Gastrocnemius medialis (tissue), 4 donors: ENCODE data around the gene GIPC3. TPM values are rescaled to one million over a fixed set of nuclear protein-coding genes. Genes with fewer than 3 reads are reported as not detected.
"Not testable (repeated sequence)": the region's sequence is repeated elsewhere in the genome, so short reads cannot be mapped to it uniquely, and the experiment has no call there.

ENCODE experiments used
- ATAC-seq, 2 donors: fragments of 150-250 bp; one replicate each; pipeline ENCODE4 v1.9.1; 2016
- DNase-seq, 2 donors: peaks; one replicate each; pipeline ENCODE4 v3.0.0-alpha.2; 2019
- H3K27ac ChIP-seq, 4 donors: fragments of 200-600 bp; sonication (generic); 1 replicate in 1 of 4; 2 replicates in 3 of 4; pipeline ENCODE4 v1.5.1; 2016 to 2018; ENCODE audit warnings: mild to moderate bottlenecking in 2 of 4, moderate library complexity in 1 of 4
- H3K27me3 ChIP-seq, 3 donors: fragments of 200-600 bp; sonication (generic) in 2 of 3; 1 replicate in 1 of 3; 2 replicates in 2 of 3; pipeline versions ENCODE4 v1.5.1 to v1.6.0; 2016 to 2019; ENCODE audit warnings: mild to moderate bottlenecking in 1 of 3, moderate library complexity in 1 of 3
- H3K36me3 ChIP-seq, 2 donors: fragments of 200-600 bp; sonication (generic) in 1 of 2; one replicate each; pipeline ENCODE4 v1.5.1; 2017 to 2018
- H3K4me1 ChIP-seq, 2 donors: fragments of 200-600 bp; sonication (generic) in 1 of 2; one replicate each; pipeline ENCODE4 v1.5.1; 2016 to 2017; ENCODE audit warnings: mild to moderate bottlenecking in 2 of 2
- H3K4me3 ChIP-seq, 4 donors: fragments of 200-600 bp; sonication (generic) in 3 of 4; 1 replicate in 1 of 4; 2 replicates in 3 of 4; pipeline ENCODE4 v1.5.1; 2016 to 2019; ENCODE audit warnings: mild to moderate bottlenecking in 2 of 4
- H3K9me3 ChIP-seq, 3 donors: fragments of 200-600 bp; sonication (generic) in 2 of 3; 1 replicate in 1 of 3; 2 replicates in 2 of 3; pipeline ENCODE4 v1.5.1; 2016 to 2019
- POLR2A ChIP-seq, 2 donors: fragments of 450-650 bp; IDR thresholded peaks; one replicate each; pipeline ENCODE4 v1.6.1; 2017; ENCODE audit warnings: antibody characterized with exemption in 2 of 2, mild to moderate bottlenecking in 2 of 2, moderate library complexity in 2 of 2
- in situ Hi-C, 4 donors: fragments of 200-750 bp; cut with MboI; loops; one replicate each; pipeline versions ENCODE4 v1.15.0 to v1.8.0; 2017; ENCODE audit warnings: low sequenced_read_pairs in 4 of 4
- intact Hi-C: fragments of 100-400 bp; cut with DNase I; formaldehyde crosslinking; loops from one replicate; pipeline ENCODE4 v1.15.1; 2023; ENCODE audit warnings: low total_unique reads
- total RNA-seq, 4 donors: library from RNA; depleted of rRNA; stranded (reverse); fragments of >200 nt; gene quantifications; one replicate each; pipeline versions ENCODE4 v1.1.0 to v1.2.3, GENCODE V29; 2016
- TF ChIP-seq, protein P1 (sequence below), 5 experiments: fragments of 450-650 bp in 3 of 5; fragments of 200-600 bp in 2 of 5; sonication (generic) in 2 of 5; IDR thresholded peaks in 4 of 5; conservative IDR thresholded peaks in 1 of 5; 1 replicate in 4 of 5; 2 replicates in 1 of 5; pipeline ENCODE4 v1.5.1; 2016 to 2019; ENCODE audit warnings: antibody characterized with exemption in 5 of 5, mild to moderate bottlenecking in 3 of 5, moderate library complexity in 3 of 5

Gene GIPC3
- total RNA-seq, 4 donors from 2014 or later: 0.15 to 1.1 (median 0.33) TPM

DNA sequence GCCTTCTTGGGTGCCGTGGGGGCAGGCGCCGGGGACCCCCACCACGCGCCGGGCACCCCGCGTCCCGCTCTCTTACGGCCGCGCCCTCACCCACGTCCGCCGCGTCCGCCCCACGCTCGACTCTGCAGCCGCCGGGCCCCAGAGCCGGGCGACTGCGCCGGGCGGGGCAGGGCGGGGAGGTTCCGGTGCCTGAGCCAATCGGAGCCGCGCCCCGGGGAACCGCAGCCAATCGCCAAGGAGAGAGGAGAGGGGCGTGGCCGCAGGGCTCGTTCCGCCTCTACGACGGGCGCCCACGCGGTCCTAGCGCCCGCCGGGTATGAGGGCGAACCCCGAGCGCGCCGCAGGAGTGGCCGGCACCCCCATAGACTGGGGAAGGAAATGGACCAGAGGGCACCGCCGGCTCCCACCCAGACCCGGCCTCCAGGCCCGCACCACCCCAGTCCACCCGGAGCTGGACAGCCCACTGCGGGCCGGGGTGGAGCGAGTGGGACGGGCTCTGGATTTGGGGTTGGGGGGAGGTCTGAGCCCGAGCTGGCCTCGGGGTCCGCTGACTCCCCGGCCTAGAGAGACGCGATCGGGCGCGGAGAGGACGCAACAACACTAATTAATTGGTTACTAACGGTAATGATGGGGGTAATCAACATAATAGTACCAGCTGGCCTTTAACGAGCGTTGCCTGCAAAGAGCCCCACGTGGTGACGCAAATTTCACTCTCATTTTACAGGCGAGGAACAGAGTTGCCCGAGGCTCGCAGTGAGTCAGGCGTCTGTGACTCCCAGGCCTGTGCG is 27.6 kb upstream of the GIPC3 start, which contains the start of gene MFSD12:
Gene MFSD12, minus strand, starts transcription at position 126 of the 788 bp plus-strand sequence. CDS start 183 bp downstream, outside the sequence.
- H3K27me3 ChIP-seq: no peaks in the 10 kb centered on the region
- peak within 1 kb of the TSS; percentile 79 to 91 (median 86) for H3K4me3 ChIP-seq
- ATAC-seq: peak; percentile 89 to 91
- in situ Hi-C loops: no loop called here
- DNase-seq: peak; percentile 93
- intact Hi-C loops: loop anchor here (1.0 to 2.0 kb wide), 2 partner anchors 15 to 69 kb away; partner anchors contain the start of genes CACTIN and HMG20B
- no peaks in the 10 kb centered on the region for H3K36me3 ChIP-seq
- peaks cover 19% of the 10 kb centered on the region in 2 donors for H3K4me1 ChIP-seq
- H3K27ac ChIP-seq: peak within 1 kb of the TSS; percentile 89 to 94 (median 90)
- H3K9me3 ChIP-seq: no peaks in the 10 kb centered on the region
- peak; percentile 92 to 94 for TF ChIP-seq POLR2A (IDR thresholded peaks at IDR 0.05)
- TF ChIP-seq, protein P1, sequence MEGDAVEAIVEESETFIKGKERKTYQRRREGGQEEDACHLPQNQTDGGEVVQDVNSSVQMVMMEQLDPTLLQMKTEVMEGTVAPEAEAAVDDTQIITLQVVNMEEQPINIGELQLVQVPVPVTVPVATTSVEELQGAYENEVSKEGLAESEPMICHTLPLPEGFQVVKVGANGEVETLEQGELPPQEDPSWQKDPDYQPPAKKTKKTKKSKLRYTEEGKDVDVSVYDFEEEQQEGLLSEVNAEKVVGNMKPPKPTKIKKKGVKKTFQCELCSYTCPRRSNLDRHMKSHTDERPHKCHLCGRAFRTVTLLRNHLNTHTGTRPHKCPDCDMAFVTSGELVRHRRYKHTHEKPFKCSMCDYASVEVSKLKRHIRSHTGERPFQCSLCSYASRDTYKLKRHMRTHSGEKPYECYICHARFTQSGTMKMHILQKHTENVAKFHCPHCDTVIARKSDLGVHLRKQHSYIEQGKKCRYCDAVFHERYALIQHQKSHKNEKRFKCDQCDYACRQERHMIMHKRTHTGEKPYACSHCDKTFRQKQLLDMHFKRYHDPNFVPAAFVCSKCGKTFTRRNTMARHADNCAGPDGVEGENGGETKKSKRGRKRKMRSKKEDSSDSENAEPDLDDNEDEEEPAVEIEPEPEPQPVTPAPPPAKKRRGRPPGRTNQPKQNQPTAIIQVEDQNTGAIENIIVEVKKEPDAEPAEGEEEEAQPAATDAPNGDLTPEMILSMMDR (IDR thresholded peaks at IDR 0.05 in 4 of 5, conservative IDR thresholded peaks at IDR 0.05 in 1 of 5): no peak

DNA sequence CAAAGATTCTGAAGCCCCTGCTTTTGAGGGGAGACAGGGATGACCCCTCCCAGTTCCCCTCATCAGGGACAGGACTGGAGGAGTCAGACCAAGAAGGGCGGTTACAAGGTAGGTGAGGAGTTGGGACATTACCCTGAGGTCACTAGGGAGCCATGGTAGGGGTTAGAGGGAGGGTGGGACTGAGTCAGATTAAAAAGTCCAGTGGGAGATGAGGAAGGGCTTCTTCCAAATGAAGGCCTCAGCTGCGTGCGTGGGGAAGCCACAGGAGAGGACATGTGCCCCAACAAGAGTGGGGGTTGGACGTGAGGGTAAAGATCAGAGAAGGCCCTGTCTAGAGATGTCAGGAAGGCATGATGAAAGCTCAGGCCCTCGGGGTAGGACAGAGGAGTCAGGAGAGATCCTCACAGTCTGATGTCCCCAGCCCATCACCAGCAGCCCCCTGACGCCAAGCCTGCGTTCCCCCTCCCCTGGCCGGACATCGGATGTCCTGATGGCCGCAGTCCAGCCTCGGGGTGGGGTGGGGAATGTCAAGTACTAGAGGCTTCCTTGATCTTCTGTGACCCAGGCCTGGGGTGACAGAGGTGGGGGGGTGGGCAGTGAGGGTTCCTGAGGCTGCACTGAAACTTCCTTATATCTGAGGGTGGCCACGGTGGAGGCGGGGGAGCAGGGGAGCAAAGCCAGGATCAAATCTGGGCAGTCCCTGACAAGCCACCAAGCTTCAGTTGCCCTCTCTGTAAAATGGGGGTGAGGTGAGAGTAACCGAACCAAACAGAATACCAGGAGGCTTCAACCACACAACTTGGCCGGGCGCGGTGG is 21.4 kb upstream of the GIPC3 start:
- in situ Hi-C loops (no loop called here), intact Hi-C loops (no loop called here)
- Histone ChIP-seq H3K9me3 (no peaks in the 10 kb centered on the region), H3K36me3 (no peaks in the 10 kb centered on the region), H3K27ac (no peak overlapping the region), H3K4me3 (no peak overlapping the region), H3K27me3 (no peaks in the 10 kb centered on the region), H3K4me1 (no peaks in the 10 kb centered on the region)
- TF ChIP-seq POLR2A (IDR thresholded peaks at IDR 0.05): no peak
- TF ChIP-seq, protein P1 (IDR thresholded peaks at IDR 0.05 in 4 of 5, conservative IDR thresholded peaks at IDR 0.05 in 1 of 5): no peak
- DNase-seq (no peak), ATAC-seq (no peak)

DNA sequence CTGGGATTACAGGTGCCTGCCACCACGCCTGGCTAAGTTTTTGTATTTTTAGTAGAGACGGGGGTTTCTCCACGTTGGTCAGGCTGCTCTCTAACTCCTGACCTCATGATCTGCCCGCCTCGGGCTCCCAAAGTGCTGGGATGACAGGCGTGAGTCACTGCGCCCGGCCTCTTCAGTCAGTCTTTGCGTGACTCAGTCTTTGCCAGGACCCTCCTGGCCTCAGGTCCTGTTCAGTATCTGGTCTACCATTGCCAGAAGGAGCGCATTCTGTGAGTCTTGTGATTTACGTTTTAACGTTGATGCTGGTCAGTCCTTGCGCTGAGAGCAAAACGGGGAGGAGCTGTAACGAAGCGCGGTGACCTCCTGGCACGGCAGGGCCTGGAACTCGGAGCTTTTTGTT is 20.1 kb upstream of the GIPC3 start:
- no peaks in the 10 kb centered on the region for H3K27me3 ChIP-seq
- intact Hi-C loops (no loop called here), in situ Hi-C loops (no loop called here)
- no peaks in the 10 kb centered on the region for H3K9me3 ChIP-seq
- no peaks in the 10 kb centered on the region for H3K36me3 ChIP-seq
- no peak overlapping the region for H3K27ac ChIP-seq
- H3K4me1 ChIP-seq: no peaks in the 10 kb centered on the region
- H3K4me3 ChIP-seq: no peak overlapping the region
- TF ChIP-seq POLR2A (IDR thresholded peaks at IDR 0.05): no peak
- TF ChIP-seq, protein P1 (IDR thresholded peaks at IDR 0.05 in 4 of 5, conservative IDR thresholded peaks at IDR 0.05 in 1 of 5): no peak
- ATAC-seq: no peak
- DNase-seq: no peak

DNA sequence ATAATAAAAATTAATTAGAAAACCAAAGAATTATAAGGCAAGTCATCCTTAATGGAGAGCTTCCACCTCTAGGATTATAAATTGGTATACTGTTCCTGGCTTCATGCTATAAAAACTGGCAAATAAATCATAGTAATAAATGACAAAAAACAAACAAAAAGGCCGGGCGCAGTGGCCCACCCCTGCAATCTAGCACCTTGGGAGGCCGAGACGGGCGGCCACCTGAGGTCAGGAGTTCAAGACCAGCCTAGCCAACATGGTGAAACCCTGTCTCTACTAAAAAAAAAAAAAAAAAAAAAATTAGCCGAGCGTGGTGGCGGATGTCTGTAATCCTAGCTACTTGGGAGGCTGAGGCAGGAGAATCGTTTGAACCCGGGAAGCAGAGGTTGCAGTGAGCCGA is 15.2 kb upstream of the GIPC3 start:
- H3K4me3 ChIP-seq, H3K36me3 ChIP-seq, ATAC-seq, DNase-seq, H3K27me3 ChIP-seq, H3K9me3 ChIP-seq, in situ Hi-C loops, intact Hi-C loops, H3K27ac ChIP-seq: not testable (repeated sequence)
- peaks cover 11 to 13% of the 10 kb centered on the region in 2 donors for H3K4me1 ChIP-seq

DNA sequence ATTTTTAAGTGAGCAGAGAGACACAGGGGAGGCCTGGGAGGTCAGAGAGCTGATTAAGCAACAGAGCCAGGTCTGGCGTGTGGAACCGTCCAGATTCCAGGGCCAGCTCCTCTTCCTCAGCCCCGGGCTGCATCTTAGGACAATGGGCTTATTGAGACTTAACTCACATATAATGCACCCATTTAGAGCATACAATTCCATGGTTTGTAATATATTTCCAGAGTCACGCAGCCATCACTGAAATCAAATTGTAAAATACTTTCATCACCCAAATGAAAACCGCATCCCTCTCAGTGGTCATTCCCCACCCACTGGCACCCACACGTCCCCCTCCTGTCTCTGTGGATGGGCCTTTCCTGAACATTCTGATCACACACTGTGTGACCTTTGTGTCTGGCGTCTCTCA is 14.7 kb upstream of the GIPC3 start:
- no peak for DNase-seq
- Histone ChIP-seq H3K27me3 (no peaks in the 10 kb centered on the region), H3K36me3 (no peaks in the 10 kb centered on the region), H3K27ac (no peak overlapping the region), H3K4me3 (no peak overlapping the region), H3K4me1 (peaks cover 11 to 13% of the 10 kb centered on the region in 2 donors), H3K9me3 (no peaks in the 10 kb centered on the region)
- no peak for ATAC-seq
- TF ChIP-seq, protein P1 (IDR thresholded peaks at IDR 0.05 in 4 of 5, conservative IDR thresholded peaks at IDR 0.05 in 1 of 5): no peak
- no peak for TF ChIP-seq POLR2A (IDR thresholded peaks at IDR 0.05)
- in situ Hi-C loops (no loop called here), intact Hi-C loops (no loop called here)
